ENCODE measurements around the gene DMXL1. TPM values are rescaled to one million over a fixed set of nuclear protein-coding genes. Genes with fewer than 3 reads are reported as not detected.

The DMXL1 gene
- total and polyA plus RNA-seq, 7 donors = 6.7 to 106 (median 50.8) TPM

DNA sequence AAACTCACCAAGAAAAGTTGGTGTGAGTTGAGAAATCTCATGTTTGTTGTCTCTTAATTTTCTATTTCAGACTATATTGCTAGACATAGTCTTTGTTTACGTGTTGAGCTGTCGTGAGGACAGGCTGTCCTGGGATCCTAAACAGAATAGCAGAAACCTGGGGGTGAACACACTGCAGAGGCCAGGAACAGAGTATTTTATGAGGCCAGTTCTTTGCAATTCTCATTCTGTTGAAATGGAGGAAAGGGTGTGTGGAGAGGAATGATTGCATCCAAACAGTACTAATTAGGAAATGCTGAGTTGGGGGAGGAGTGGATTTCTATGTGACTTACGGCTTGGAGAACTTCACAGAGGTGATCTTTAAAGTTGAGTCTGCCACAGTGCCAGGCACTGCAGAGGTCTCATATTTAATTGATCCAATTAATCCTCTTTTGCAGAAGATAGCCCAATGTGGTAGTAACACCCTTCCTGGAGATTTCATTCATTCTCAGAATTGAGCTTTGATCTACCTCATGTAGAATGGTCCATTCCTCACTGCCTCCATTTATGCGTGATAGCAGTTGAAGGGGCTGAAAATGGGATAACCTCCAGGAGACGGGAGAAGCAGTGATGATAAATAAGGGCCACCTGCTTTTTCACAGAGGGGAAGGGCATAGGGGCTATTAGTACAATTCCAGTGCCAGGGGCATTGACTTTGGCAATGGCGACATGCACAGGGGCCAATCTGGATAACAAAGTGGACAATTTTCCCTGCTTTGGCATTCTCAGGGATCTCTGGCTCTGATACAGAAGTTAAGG, 200.3 kb downstream of the DMXL1 start:
- WGBS, 2 donors = 74 to 85% methylated on average over 6 of the region's 6 CpGs
- H3K9me3 ChIP-seq = no peaks in the 10 kb centered on the region
- no peak overlapping the region for H3K4me3 ChIP-seq
- intact Hi-C loops (cut with DNase I) = no loop called here
- DNase-seq = no peak
- no peaks in the 10 kb centered on the region for H3K27me3 ChIP-seq
- H3K36me3 ChIP-seq = no peaks in the 10 kb centered on the region
- H3K4me1 ChIP-seq = peaks cover 0 to 43% (median 22%) of the 10 kb centered on the region in 4 donors
- no peak overlapping the region for H3K27ac ChIP-seq
- TF ChIP-seq, protein P1, sequence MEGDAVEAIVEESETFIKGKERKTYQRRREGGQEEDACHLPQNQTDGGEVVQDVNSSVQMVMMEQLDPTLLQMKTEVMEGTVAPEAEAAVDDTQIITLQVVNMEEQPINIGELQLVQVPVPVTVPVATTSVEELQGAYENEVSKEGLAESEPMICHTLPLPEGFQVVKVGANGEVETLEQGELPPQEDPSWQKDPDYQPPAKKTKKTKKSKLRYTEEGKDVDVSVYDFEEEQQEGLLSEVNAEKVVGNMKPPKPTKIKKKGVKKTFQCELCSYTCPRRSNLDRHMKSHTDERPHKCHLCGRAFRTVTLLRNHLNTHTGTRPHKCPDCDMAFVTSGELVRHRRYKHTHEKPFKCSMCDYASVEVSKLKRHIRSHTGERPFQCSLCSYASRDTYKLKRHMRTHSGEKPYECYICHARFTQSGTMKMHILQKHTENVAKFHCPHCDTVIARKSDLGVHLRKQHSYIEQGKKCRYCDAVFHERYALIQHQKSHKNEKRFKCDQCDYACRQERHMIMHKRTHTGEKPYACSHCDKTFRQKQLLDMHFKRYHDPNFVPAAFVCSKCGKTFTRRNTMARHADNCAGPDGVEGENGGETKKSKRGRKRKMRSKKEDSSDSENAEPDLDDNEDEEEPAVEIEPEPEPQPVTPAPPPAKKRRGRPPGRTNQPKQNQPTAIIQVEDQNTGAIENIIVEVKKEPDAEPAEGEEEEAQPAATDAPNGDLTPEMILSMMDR (IDR thresholded peaks at IDR 0.05) = no peak
- TF ChIP-seq POLR2AphosphoS5 (IDR thresholded peaks at IDR 0.05) = peak in 1 of 4 donors; percentile 31
- no peak for TF ChIP-seq POLR2A (IDR thresholded peaks at IDR 0.05)

DNA sequence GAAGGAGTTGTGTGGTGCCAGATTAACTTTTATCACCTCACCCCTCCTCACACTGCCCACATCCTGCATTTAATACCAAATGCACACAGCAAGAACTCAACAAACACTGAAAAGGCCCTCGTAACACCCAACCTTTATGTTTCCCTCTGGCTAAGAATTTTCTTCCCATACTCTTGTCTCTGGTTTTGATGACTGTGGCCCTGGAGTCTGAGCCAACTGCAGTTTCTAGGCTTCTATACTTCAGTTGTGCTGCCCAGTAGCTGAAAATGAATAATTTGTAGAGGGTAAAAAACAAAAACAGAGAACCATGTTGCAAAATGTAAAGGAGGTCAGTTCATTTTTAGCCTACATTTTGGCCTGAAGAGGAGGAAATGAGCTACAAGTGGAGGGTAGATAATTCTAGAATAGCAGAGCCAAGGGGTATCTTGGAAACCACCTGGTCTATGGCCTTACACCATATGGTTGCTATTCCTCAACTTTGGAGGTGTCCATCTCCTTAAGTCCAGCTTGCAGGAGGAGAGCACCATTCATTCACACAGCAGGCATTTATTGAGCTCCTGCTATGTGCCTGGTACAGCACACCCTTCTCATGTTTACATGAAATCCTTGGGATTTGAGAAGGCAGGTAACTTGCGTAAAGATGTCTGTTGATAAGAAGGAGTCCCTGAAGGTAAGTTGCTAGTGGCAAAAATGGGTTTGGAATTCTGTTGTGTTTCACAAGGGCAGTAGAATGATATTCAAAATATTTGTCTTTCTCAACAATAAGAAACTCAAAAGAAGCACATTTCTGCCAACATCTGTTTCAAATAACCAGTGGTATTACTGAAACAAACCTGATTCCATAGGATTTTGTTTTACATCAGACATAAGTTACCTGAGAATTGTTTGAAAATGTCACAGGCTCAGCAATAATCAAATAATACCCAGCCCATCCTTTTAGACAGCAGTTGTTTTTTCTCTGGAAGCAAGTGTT, 201.2 kb downstream of the DMXL1 start:
- 80 to 93% methylated on average over 2 of the region's 2 CpGs for WGBS, 2 donors
- peaks cover 0 to 43% (median 22%) of the 10 kb centered on the region in 4 donors for H3K4me1 ChIP-seq
- H3K27ac ChIP-seq = no peak overlapping the region
- no peaks in the 10 kb centered on the region for H3K27me3 ChIP-seq
- no peaks in the 10 kb centered on the region for H3K36me3 ChIP-seq
- DNase-seq = no peak
- H3K4me3 ChIP-seq = no peak overlapping the region
- TF ChIP-seq, protein P1 (IDR thresholded peaks at IDR 0.05) = no peak
- no peak for TF ChIP-seq POLR2A (IDR thresholded peaks at IDR 0.05)
- TF ChIP-seq POLR2AphosphoS5 (IDR thresholded peaks at IDR 0.05) = no peak
- TF ChIP-seq EP300 (IDR thresholded peaks at IDR 0.05) = no peak
- no peaks in the 10 kb centered on the region for H3K9me3 ChIP-seq
- intact Hi-C loops (cut with DNase I) = no loop called here

DNA sequence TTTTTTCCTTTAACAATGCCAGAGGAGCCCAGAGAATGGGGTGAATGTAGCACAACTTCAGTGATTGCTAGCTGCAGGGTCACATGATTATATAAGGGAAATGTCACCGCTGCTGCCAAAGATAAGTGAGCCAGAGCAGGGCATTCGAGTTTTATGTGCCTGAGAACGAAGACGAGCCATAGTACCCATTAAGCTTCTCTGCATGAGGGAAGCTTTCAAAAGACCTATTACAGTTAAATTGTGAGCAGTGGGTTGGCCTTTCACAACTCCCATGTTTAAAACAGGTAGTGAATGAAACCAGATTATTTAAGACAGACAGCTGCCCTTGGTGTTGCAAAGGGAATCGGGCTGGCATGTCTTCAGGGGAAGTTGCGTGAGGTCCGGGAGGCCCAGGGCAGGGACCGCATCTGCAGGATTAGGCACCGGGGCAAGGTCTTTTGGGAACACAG, 202.5 kb downstream of the DMXL1 start:
- Histone ChIP-seq H3K4me1 (peaks cover 0 to 38% (median 18%) of the 10 kb centered on the region in 4 donors), H3K36me3 (no peaks in the 10 kb centered on the region), H3K9me3 (no peaks in the 10 kb centered on the region), H3K27me3 (no peaks in the 10 kb centered on the region), H3K27ac (no peak overlapping the region), H3K4me3 (no peak overlapping the region)
- no peak for DNase-seq
- 42 to 75% methylated on average over 9 of the region's 9 CpGs for WGBS, 2 donors
- no peak for TF ChIP-seq EP300 (IDR thresholded peaks at IDR 0.05)
- TF ChIP-seq, protein P1 (IDR thresholded peaks at IDR 0.05) = no peak
- TF ChIP-seq POLR2A (IDR thresholded peaks at IDR 0.05) = no peak
- no peak for TF ChIP-seq POLR2AphosphoS5 (IDR thresholded peaks at IDR 0.05)
- intact Hi-C loops (cut with DNase I) = no loop called here

DNA sequence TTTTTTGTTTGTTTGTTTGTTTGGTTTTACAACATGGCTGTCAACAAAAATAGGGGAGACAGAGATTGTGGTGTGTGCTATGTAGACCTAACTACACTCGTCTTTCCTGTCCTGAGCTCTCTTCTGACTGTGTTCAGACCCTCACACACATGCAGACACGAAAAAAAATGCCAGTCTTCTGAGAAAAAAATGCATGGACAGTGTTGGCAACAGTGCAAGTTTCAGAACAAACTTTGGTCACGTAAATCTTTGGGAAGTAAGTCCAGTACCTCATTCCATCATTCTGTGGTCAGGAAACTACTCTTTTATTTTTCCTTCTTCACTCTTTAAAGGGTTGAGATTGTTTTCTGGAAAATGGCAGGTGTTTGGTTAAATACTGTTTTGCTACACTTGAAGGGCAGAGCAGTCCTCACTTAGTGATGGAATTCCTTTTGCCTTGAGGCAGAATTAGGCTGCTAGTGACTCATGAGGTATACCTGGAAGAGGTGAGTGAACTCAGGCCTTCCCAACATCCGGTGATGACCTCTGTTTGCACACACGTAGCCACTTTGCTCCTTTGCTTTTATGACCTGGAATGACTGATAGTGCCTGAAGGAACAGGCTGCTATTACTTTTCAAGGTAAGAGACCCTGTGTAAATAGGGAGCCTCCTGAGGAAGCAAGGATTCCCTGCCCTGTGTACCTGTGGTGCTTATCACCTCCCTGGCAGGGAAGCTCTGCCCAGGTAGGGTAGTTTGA, 203.3 kb downstream of the DMXL1 start:
- 46 to 60% methylated on average over 5 of the region's 5 CpGs for WGBS, 2 donors
- peaks cover 0 to 37% (median 15%) of the 10 kb centered on the region in 4 donors for H3K4me1 ChIP-seq
- H3K27ac ChIP-seq = no peak overlapping the region
- no peaks in the 10 kb centered on the region for H3K9me3 ChIP-seq
- H3K4me3 ChIP-seq = no peak overlapping the region
- TF ChIP-seq POLR2AphosphoS5 (IDR thresholded peaks at IDR 0.05) (no peak), POLR2A (IDR thresholded peaks at IDR 0.05) (no peak)
- no peaks in the 10 kb centered on the region for H3K27me3 ChIP-seq
- H3K36me3 ChIP-seq = no peaks in the 10 kb centered on the region
- no peak for DNase-seq
- intact Hi-C loops (cut with DNase I) = no loop called here
